ENCODE results near the gene TMEM40.
A peak's percentile ranks its signal among the peaks of the same experiment; 100 is the strongest.

TMEM40 gene

GRCh38 chr3:12759097-12759679, at the start of gene TMEM40:
TMEM40 (minus strand) TSS chr3:12759259; CDS start chr3:12749832, 9,427 bp downstream.
- H3K36me3 ChIP-seq = no peaks in the 10 kb centered on the region
- H3K4me2 ChIP-seq = peak within 1 kb of the TSS; percentile 20
- no peak for TF ChIP-seq Cebpa-rat (IDR thresholded peaks at IDR 0.05)
- no peaks in the 10 kb centered on the region for H3K9me3 ChIP-seq
- no peaks in the 10 kb centered on the region for H3K27me3 ChIP-seq
- 0 out of 2 replicates have a peak within 1 kb of the TSS, but pooled peaks have one; percentile 37 for H3K27ac ChIP-seq
- H3K9ac ChIP-seq = no peak within 1 kb of the TSS
- H4K20me1 ChIP-seq = no peaks in the 10 kb centered on the region
- peaks cover 28% of the 10 kb centered on the region for H3K4me1 ChIP-seq
- no peak within 1 kb of the TSS for H3K4me3 ChIP-seq

GRCh38 chr3:12808587-12808986, 49.5 kb upstream of the TMEM40 start:
- Histone ChIP-seq H3K4me3 (no peak overlapping the region), H3K36me3 (peaks cover 13% of the 10 kb centered on the region), H3K9me3 (no peaks in the 10 kb centered on the region), H3K4me2 (no peak overlapping the region), H3K4me1 (peaks cover 14% of the 10 kb centered on the region), H4K20me1 (no peaks in the 10 kb centered on the region), H3K27ac (no peak overlapping the region), H3K27me3 (no peaks in the 10 kb centered on the region), H3K9ac (no peak overlapping the region)
- TF ChIP-seq Cebpa-rat (IDR thresholded peaks at IDR 0.05) = no peak

- H3K9me3 ChIP-seq = no peaks in the 10 kb centered on the region
- peaks cover 14% of the 10 kb centered on the region for H3K4me1 ChIP-seq
- H3K4me2 ChIP-seq = no peak overlapping the region
- no peak overlapping the region for H3K27ac ChIP-seq
- TF ChIP-seq Cebpa-rat (IDR thresholded peaks at IDR 0.05) = no peak
- no peak overlapping the region for H3K4me3 ChIP-seq
- no peaks in the 10 kb centered on the region for H3K27me3 ChIP-seq
- peaks cover 18% of the 10 kb centered on the region for H3K36me3 ChIP-seq
- H4K20me1 ChIP-seq = no peaks in the 10 kb centered on the region
- no peak overlapping the region for H3K9ac ChIP-seq
These were observed 48.7 kb upstream of the TMEM40 start for GRCh38 chr3:12807601-12808359.

GRCh38 chr3:12807066-12807465, 48.0 kb upstream of the TMEM40 start:
- Histone ChIP-seq H4K20me1 (no peaks in the 10 kb centered on the region), H3K27ac (no peak overlapping the region), H3K36me3 (peaks cover 18% of the 10 kb centered on the region), H3K9ac (no peak overlapping the region), H3K4me3 (no peak overlapping the region), H3K9me3 (no peaks in the 10 kb centered on the region), H3K4me2 (no peak overlapping the region), H3K4me1 (peaks cover 14% of the 10 kb centered on the region), H3K27me3 (no peaks in the 10 kb centered on the region)
- TF ChIP-seq Cebpa-rat (IDR thresholded peaks at IDR 0.05) = no peak

GRCh38 chr3:12803371-12803770, 44.3 kb upstream of the TMEM40 start:
- H3K27ac ChIP-seq = no peak overlapping the region
- H3K4me3 ChIP-seq = no peak overlapping the region
- TF ChIP-seq Cebpa-rat (IDR thresholded peaks at IDR 0.05) = no peak
- 0 out of 2 replicates have a peak, but pooled peaks cover 4% of the 10 kb centered on the region for H4K20me1 ChIP-seq
- H3K4me2 ChIP-seq = no peak overlapping the region
- H3K4me1 ChIP-seq = peaks cover 3% of the 10 kb centered on the region; the same call in 1 of the 2 replicates
- peaks cover 18% of the 10 kb centered on the region for H3K36me3 ChIP-seq
- no peaks in the 10 kb centered on the region for H3K9me3 ChIP-seq
- no peak overlapping the region for H3K9ac ChIP-seq
- no peaks in the 10 kb centered on the region for H3K27me3 ChIP-seq

- H3K9ac ChIP-seq = no peak overlapping the region
- no peaks in the 10 kb centered on the region for H3K27me3 ChIP-seq
These were observed 40.7 kb upstream of the TMEM40 start for GRCh38 chr3:12799525-12800440.

GRCh38 chr3:12798559-12799179, 39.6 kb upstream of the TMEM40 start:
- peak overlapping the region; percentile 6; the same call in 1 of the 2 replicates for H3K27ac ChIP-seq
- H3K27me3 ChIP-seq = no peaks in the 10 kb centered on the region
- H4K20me1 ChIP-seq = 0 out of 2 replicates have a peak, but pooled peaks cover 8% of the 10 kb centered on the region
- H3K9me3 ChIP-seq = no peaks in the 10 kb centered on the region
- peaks cover 6% of the 10 kb centered on the region for H3K36me3 ChIP-seq
- no peak overlapping the region for H3K4me2 ChIP-seq
- H3K4me1 ChIP-seq = peaks cover 38% of the 10 kb centered on the region
- no peak overlapping the region for H3K9ac ChIP-seq
- H3K4me3 ChIP-seq = no peak overlapping the region
- TF ChIP-seq Cebpa-rat (IDR thresholded peaks at IDR 0.05) = no peak

More at GRCh38 chr3:12799525-12800440, 40.7 kb upstream of the TMEM40 start:
- 0 out of 2 replicates have a peak, but pooled peaks cover 8% of the 10 kb centered on the region for H4K20me1 ChIP-seq
- TF ChIP-seq Cebpa-rat (IDR thresholded peaks at IDR 0.05) = no peak
- peaks cover 9% of the 10 kb centered on the region for H3K36me3 ChIP-seq
- H3K4me2 ChIP-seq = no peak overlapping the region
- H3K4me1 ChIP-seq = peaks cover 37% of the 10 kb centered on the region
- no peak overlapping the region for H3K27ac ChIP-seq
- H3K9me3 ChIP-seq = no peaks in the 10 kb centered on the region
- H3K4me3 ChIP-seq = no peak overlapping the region

GRCh38 chr3:12797892-12798558, 39.0 kb upstream of the TMEM40 start:
- no peak for TF ChIP-seq Cebpa-rat (IDR thresholded peaks at IDR 0.05)
- Histone ChIP-seq H3K4me2 (peak overlapping the region; percentile 97; the same call in 1 of the 2 replicates), H3K36me3 (no peaks in the 10 kb centered on the region), H3K4me3 (no peak overlapping the region), H4K20me1 (0 out of 2 replicates have a peak, but pooled peaks cover 8% of the 10 kb centered on the region), H3K27ac (0 out of 2 replicates have a peak overlapping the region, but pooled peaks have one; percentile 6), H3K9ac (no peak overlapping the region), H3K9me3 (no peaks in the 10 kb centered on the region), H3K27me3 (no peaks in the 10 kb centered on the region), H3K4me1 (peaks cover 38% of the 10 kb centered on the region)
